Measurements from ENCODE around the gene SULT1C2. TPM values are rescaled to one million over a fixed set of nuclear protein-coding genes. Genes with fewer than 3 reads are reported as not detected.

SULT1C2 gene
- total and polyA plus RNA-seq, 2 of the 13 experiments (the other 11 are each of a cell fraction or from before 2014, with no cell fraction given): 4.0 to 6.2 TPM

DNA sequence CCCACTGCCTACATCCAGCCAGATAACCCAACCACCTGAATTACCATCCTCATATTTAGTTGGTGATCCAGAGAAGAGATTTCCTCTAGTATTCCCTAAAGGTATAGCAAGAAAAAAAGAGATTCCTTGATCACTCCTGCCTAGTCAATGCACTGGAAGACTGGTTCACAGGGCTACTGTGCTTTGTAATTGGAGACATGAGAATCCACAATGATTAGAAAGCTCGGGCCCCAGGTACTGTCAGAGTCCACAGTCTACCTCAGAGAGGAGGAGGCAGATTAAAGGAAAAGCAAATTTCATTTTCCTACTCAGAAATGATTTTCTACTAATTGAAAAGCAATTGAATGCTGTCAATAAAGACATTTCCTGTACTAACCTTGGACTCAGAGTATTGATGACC, 26.7 kb upstream of the SULT1C2 start:
- WGBS (ENCODE audit: low lambda C conversion rate): 0% methylated on average over 1 of the region's 1 CpG
- CTCF ChIA-PET (ENCODE audit: low intra/inter-chr PET ratio, low total read pairs): no interaction called here
- no TSS peak for BruUV-seq (replicated peaks)
- H3K27me3 ChIP-seq (ENCODE audit: control insufficient read depth in 1 of 2, insufficient read depth in 2 of 2, low read length in 2 of 2): no peaks in the 10 kb centered on the region
- FAIRE-seq: no peak
- no peak overlapping the region for H3K27ac ChIP-seq (ENCODE audit: extremely low read length, insufficient read depth, low read length)
- ATAC-seq: peak; percentile 46; the same call in 1 of the 3 replicates
- H3K4me2 ChIP-seq (ENCODE audit: low read depth, low read length): no peak overlapping the region
- no peak overlapping the region for H3K4me3 ChIP-seq (replicated peaks in 1 of 3; ENCODE audit: insufficient read depth in 1 of 3, low read depth in 2 of 3, low read length in 3 of 3)
- H3K79me2 ChIP-seq (ENCODE audit: insufficient read depth, low read length): no peaks in the 10 kb centered on the region
- peaks cover 28% of the 10 kb centered on the region for H3K4me1 ChIP-seq (ENCODE audit: insufficient read depth, low read length)
- no peaks in the 10 kb centered on the region for H3K9me3 ChIP-seq (ENCODE audit: low read length)
- DNase-seq (ENCODE audit: low spot score): no peak
- in situ Hi-C loops (cut with HindIII; ENCODE audit: extremely low pct_ligation_motif_present, low pct_unique_long_range_greater_than_20kb) (no loop called here), intact Hi-C loops (cut with micrococcal nuclease; ENCODE audit: unreplicated experiment) (no loop called here)
- H4K20me1 ChIP-seq (ENCODE audit: insufficient read depth, low read length): no peaks in the 10 kb centered on the region
- H3K9ac ChIP-seq (ENCODE audit: insufficient read depth, low read depth, low read length): no peak overlapping the region
- H3K36me3 ChIP-seq (replicated peaks in 1 of 2; ENCODE audit: control insufficient read depth in 1 of 2, insufficient read depth in 2 of 2, low read length in 2 of 2): no peaks in the 10 kb centered on the region
- no peak overlapping the region for H2AFZ ChIP-seq (ENCODE audit: low read length)
- POLR2A ChIA-PET: no interaction called here
- no peak for TF ChIP-seq TAF15 (IDR thresholded peaks at IDR 0.05; ENCODE audit: low read depth, low read length, poor library complexity, severe bottlenecking)
- TF ChIP-seq, protein P1, sequence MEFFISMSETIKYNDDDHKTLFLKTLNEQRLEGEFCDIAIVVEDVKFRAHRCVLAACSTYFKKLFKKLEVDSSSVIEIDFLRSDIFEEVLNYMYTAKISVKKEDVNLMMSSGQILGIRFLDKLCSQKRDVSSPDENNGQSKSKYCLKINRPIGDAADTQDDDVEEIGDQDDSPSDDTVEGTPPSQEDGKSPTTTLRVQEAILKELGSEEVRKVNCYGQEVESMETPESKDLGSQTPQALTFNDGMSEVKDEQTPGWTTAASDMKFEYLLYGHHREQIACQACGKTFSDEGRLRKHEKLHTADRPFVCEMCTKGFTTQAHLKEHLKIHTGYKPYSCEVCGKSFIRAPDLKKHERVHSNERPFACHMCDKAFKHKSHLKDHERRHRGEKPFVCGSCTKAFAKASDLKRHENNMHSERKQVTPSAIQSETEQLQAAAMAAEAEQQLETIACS (CRISPR knock-in tag; IDR thresholded peaks at IDR 0.05): no peak
- TF ChIP-seq SCMH1 (CRISPR knock-in tag; IDR thresholded peaks at IDR 0.05; ENCODE audit: borderline replicate concordance): no peak
- TF ChIP-seq HDAC1 (CRISPR knock-in tag; IDR thresholded peaks at IDR 0.05): no peak
- TF ChIP-seq FLYWCH1 (CRISPR knock-in tag; IDR thresholded peaks at IDR 0.05): no peak
- no peak for TF ChIP-seq ZSCAN21 (CRISPR knock-in tag; IDR thresholded peaks at IDR 0.05; ENCODE audit: borderline replicate concordance)
- TF ChIP-seq, protein P2, sequence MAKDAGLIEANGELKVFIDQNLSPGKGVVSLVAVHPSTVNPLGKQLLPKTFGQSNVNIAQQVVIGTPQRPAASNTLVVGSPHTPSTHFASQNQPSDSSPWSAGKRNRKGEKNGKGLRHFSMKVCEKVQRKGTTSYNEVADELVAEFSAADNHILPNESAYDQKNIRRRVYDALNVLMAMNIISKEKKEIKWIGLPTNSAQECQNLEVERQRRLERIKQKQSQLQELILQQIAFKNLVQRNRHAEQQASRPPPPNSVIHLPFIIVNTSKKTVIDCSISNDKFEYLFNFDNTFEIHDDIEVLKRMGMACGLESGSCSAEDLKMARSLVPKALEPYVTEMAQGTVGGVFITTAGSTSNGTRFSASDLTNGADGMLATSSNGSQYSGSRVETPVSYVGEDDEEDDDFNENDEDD (CRISPR knock-in tag; IDR thresholded peaks at IDR 0.05; ENCODE audit: borderline replicate concordance): no peak
- TF ChIP-seq, protein P3, sequence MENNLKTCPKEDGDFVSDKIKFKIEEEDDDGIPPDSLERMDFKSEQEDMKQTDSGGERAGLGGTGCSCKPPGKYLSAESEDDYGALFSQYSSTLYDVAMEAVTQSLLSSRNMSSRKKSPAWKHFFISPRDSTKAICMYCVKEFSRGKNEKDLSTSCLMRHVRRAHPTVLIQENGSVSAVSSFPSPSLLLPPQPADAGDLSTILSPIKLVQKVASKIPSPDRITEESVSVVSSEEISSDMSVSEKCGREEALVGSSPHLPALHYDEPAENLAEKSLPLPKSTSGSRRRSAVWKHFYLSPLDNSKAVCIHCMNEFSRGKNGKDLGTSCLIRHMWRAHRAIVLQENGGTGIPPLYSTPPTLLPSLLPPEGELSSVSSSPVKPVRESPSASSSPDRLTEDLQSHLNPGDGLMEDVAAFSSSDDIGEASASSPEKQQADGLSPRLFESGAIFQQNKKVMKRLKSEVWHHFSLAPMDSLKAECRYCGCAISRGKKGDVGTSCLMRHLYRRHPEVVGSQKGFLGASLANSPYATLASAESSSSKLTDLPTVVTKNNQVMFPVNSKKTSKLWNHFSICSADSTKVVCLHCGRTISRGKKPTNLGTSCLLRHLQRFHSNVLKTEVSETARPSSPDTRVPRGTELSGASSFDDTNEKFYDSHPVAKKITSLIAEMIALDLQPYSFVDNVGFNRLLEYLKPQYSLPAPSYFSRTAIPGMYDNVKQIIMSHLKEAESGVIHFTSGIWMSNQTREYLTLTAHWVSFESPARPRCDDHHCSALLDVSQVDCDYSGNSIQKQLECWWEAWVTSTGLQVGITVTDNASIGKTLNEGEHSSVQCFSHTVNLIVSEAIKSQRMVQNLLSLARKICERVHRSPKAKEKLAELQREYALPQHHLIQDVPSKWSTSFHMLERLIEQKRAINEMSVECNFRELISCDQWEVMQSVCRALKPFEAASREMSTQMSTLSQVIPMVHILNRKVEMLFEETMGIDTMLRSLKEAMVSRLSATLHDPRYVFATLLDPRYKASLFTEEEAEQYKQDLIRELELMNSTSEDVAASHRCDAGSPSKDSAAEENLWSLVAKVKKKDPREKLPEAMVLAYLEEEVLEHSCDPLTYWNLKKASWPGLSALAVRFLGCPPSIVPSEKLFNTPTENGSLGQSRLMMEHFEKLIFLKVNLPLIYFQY (CRISPR knock-in tag; IDR thresholded peaks at IDR 0.05; ENCODE audit: borderline replicate concordance): no peak
- no peak for TF ChIP-seq ZNF773 (CRISPR knock-in tag; IDR thresholded peaks at IDR 0.05; ENCODE audit: borderline replicate concordance)
- TF ChIP-seq, protein P4, sequence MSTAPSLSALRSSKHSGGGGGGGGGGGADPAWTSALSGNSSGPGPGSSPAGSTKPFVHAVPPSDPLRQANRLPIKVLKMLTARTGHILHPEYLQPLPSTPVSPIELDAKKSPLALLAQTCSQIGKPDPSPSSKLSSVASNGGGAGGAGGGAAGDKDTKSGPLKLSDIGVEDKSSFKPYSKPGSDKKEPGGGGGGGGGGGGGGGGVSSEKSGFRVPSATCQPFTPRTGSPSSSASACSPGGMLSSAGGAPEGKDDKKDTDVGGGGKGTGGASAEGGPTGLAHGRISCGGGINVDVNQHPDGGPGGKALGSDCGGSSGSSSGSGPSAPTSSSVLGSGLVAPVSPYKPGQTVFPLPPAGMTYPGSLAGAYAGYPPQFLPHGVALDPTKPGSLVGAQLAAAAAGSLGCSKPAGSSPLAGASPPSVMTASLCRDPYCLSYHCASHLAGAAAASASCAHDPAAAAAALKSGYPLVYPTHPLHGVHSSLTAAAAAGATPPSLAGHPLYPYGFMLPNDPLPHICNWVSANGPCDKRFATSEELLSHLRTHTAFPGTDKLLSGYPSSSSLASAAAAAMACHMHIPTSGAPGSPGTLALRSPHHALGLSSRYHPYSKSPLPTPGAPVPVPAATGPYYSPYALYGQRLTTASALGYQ (CRISPR knock-in tag; IDR thresholded peaks at IDR 0.05): no peak
- no peak for TF ChIP-seq ATM (IDR thresholded peaks at IDR 0.05; ENCODE audit: borderline replicate concordance)
- TF ChIP-seq ZNF570 (CRISPR knock-in tag; IDR thresholded peaks at IDR 0.05; ENCODE audit: borderline replicate concordance): no peak
- no peak for TF ChIP-seq KAT2B (IDR thresholded peaks at IDR 0.05; ENCODE audit: borderline replicate concordance, low read depth, low read length)
- no peak for TF ChIP-seq KLF12 (CRISPR knock-in tag; IDR thresholded peaks at IDR 0.05; ENCODE audit: borderline replicate concordance)
- TF ChIP-seq POLR2A (IDR thresholded peaks at IDR 0.05; ENCODE audit: insufficient read depth in 1 of 2, low read depth in 2 of 2, low read length in 2 of 2): no peak
- TF ChIP-seq TGIF2 (CRISPR knock-in tag; IDR thresholded peaks at IDR 0.05): no peak
